C4-2B (cell line): ENCODE measurements around the gene PPP3CA.

Experiments used
- ZFX ChIP-seq: fragments of 450-650 bp; IDR thresholded peaks from 2 replicates; pipeline ENCODE4 v1.6.1; 2017
- TF ChIP-seq, protein P1 (sequence below): fragments of 450-650 bp; conservative IDR thresholded peaks from 2 replicates; pipeline ENCODE4 v1.5.1; 2017; ENCODE audit warnings: mild to moderate bottlenecking

DNA sequence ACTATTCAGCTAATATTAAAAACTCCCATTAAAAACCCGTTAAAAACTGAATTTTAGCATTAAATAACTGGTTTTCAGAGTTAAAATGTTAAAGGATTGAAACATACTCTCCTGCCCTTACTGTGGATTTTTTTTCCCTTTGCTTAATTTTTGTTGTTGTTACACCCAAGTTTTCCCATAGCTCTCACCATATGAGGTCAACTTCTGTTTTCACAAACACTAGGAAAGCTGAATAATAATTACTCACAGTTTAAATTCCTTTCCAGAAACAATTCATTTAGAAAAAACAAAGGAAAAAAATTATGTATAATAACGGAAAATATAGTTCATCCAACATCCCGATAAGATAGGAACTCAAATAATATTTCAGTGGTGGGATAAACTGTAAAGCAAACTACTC, 129.0 kb downstream of the PPP3CA start:
- TF ChIP-seq, protein P1, sequence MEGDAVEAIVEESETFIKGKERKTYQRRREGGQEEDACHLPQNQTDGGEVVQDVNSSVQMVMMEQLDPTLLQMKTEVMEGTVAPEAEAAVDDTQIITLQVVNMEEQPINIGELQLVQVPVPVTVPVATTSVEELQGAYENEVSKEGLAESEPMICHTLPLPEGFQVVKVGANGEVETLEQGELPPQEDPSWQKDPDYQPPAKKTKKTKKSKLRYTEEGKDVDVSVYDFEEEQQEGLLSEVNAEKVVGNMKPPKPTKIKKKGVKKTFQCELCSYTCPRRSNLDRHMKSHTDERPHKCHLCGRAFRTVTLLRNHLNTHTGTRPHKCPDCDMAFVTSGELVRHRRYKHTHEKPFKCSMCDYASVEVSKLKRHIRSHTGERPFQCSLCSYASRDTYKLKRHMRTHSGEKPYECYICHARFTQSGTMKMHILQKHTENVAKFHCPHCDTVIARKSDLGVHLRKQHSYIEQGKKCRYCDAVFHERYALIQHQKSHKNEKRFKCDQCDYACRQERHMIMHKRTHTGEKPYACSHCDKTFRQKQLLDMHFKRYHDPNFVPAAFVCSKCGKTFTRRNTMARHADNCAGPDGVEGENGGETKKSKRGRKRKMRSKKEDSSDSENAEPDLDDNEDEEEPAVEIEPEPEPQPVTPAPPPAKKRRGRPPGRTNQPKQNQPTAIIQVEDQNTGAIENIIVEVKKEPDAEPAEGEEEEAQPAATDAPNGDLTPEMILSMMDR: no peak
- TF ChIP-seq ZFX: no peak
